BLaER1 treated with 17β-estradiol and CSF1 and Interleukin-3, amounts not matched to agents 10 nM and 100 nM (cell line): ENCODE data around the gene RAC2.

Source experiments
- H3K27ac ChIP-seq, 11 experiments: shearing (Covaris generic); formaldehyde crosslinking; 2 replicates each; pipeline ENCODE4 v1.8.1; 2022
- H3K27me3 ChIP-seq, 11 experiments: shearing (Covaris generic); formaldehyde crosslinking; 2 replicates each; pipeline ENCODE4 v1.8.1; 2022
- H3K36me3 ChIP-seq, 11 experiments: shearing (Covaris generic); formaldehyde crosslinking; 2 replicates each; pipeline ENCODE4 v1.8.1; 2022
- H3K4me1 ChIP-seq, 10 experiments: shearing (Covaris generic); formaldehyde crosslinking; 2 replicates each; pipeline ENCODE4 v1.8.1; 2022
- H3K4me2 ChIP-seq, 11 experiments: shearing (Covaris generic); formaldehyde crosslinking; 2 replicates each; pipeline ENCODE4 v1.8.1; 2022
- H3K4me3 ChIP-seq, 10 experiments: shearing (Covaris generic); formaldehyde crosslinking; 2 replicates each; pipeline ENCODE4 v1.8.1; 2022
- H3K9ac ChIP-seq, 11 experiments: shearing (Covaris generic); formaldehyde crosslinking; 2 replicates each; pipeline ENCODE4 v1.8.1; 2022
- H3K9me3 ChIP-seq, 11 experiments: shearing (Covaris generic); formaldehyde crosslinking; replicated peaks in 1 of 11; 2 replicates each; pipeline ENCODE4 v1.8.1; 2022
- H4K20me1 ChIP-seq, 11 experiments: shearing (Covaris generic); formaldehyde crosslinking; 2 replicates each; pipeline ENCODE4 v1.8.1; 2022
- Cebpa-rat ChIP-seq, 11 experiments: shearing (Covaris generic); IDR thresholded peaks; 2 replicates each; pipeline ENCODE4 v1.8.1; 2022

Gene RAC2

GRCh38 chr22:37176464-37177061 is 67.5 kb downstream of the RAC2 start:
- peak overlapping the region in 6 of 11 experiments; percentile 14 to 47 (median 36); a peak in 9 of 22 replicates for H3K9ac ChIP-seq

DNA sequence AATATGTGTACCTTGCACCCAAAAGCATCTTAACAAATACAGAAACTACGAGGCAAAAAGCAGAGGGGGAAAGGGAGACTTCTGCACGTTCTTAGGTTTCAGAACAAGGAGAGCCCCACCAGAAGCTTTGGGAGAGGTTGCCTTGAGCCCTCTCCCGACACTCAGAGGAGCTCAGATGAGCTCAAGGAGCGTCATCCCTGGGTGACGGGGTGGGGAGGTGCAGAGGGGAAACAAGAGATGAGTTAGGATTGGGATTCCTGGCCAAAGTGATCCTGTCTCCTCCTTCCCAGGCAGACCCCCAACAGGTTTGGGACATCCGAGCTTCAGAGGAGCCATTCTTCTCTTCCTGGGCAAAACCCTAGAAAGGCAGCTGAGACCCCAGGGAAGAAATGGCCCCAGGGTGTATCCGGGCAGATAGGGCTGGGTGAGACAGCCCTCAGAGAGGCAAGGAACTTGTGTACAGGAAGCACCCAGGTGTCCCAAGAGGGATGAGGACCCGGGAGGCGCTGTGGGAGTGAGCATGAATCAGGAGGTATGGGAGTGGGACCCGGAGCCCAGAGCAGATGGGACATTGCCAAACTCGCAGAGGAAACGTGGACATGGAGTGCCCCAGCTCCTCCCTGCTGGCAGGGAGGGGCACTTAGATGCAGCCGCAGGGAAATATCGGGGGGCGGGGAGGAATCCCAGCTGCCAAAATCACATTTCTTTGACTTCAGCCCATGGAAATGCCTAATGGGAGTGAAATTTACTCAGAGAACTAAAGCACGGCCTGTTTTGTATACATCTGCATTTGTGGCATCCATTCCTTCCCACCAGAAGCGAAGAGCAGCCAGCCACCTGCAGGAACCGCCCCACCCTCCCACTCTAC is 68.4 kb downstream of the RAC2 start:
- Histone ChIP-seq H3K4me2 (peak overlapping the region; percentile 60 to 87 (median 73)), H3K9me3 (peaks cover 0 to 12% (median 4%) of the 10 kb centered on the region in 11 experiments; a peak in 3 of 22 replicates), H3K27ac (peak overlapping the region in 1 of 11 experiments; percentile 55; a peak in 3 of 22 replicates), H3K4me3 (no peak overlapping the region), H3K4me1 (peaks cover 38 to 56% (median 46%) of the 10 kb centered on the region in 10 experiments), H4K20me1 (no peaks in the 10 kb centered on the region), H3K36me3 (no peaks in the 10 kb centered on the region), H3K9ac (no peak overlapping the region), H3K27me3 (no peaks in the 10 kb centered on the region)
- TF ChIP-seq Cebpa-rat (IDR thresholded peaks at IDR 0.05): no peak

More at GRCh38 chr22:37176464-37177061, 67.5 kb downstream of the RAC2 start:
- Histone ChIP-seq H3K9me3 (peaks cover 0 to 12% (median 4%) of the 10 kb centered on the region in 11 experiments; a peak in 3 of 22 replicates), H3K36me3 (no peaks in the 10 kb centered on the region), H4K20me1 (no peaks in the 10 kb centered on the region), H3K27ac (peak overlapping the region in 10 of 11 experiments; percentile 40 to 73 (median 58); a peak in 17 of 22 replicates), H3K27me3 (no peaks in the 10 kb centered on the region), H3K4me3 (no peak overlapping the region), H3K4me2 (peak overlapping the region; percentile 60 to 87 (median 73)), H3K4me1 (peaks cover 41 to 61% (median 50%) of the 10 kb centered on the region in 10 experiments)
- no peak for TF ChIP-seq Cebpa-rat (IDR thresholded peaks at IDR 0.05)
